Activated CD4-positive, CD25-positive, alpha-beta regulatory T cell (primary cell): ENCODE data around the gene GPX2.

Source experiments
- DNase-seq, 4 experiments: peaks; one replicate each; lab custom pipeline; 2025; lab: John Stamatoyannopoulos, UW

GPX2 gene

DNA sequence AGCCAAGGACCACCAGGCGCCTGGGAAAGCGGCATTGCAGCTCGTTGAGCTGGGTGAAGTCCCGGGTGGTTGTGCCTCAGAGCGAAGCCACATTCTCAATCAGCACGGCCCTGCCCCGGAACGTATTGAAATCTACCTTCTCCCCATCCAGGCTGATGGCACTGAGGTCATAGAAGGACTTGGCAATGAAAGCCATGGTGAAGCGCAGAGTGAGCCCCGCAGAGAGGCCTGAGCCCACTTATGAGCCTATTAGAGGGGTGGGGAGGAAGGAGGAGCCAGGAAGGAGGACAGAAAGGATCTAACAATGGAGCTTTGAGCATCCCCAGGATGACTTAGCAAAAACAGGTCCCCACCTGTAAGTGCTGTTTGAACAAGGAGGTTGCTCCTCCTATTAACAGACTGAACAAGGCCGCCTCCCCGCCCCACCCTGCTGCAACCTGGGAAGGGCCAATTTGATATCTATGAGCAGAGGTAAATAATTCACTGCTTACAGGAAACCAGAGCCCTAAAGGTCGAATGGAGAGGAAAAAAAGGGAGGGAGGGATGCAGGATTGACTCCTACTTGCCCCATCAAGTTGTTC, at the start of gene GPX2:
Gene GPX2 (minus strand): TSS at position 215 of the 581 bp plus-strand sequence. CDS start 19 bp downstream, at position 196.
- DNase-seq: no peak

DNA sequence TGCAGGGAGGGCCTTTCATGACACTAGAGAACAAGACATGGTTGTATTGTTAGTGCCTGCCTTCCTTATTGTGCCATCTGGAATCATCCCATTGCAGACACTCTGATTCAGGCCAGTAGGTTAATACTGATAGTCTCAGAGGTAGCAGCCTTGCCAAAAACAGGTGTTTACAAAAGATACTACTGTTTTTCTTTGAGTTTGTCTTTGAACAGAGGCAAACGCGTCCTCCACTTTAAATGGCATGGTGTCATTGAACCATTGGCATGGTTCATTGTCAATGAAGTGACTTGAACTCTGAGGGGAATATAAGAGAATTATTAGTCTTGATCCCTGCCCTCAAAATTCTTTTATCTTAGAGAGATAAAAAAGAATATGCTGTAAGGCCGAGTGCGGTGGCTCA, 48.4 kb upstream of the GPX2 start:
- DNase-seq: no peak

GRCh38 chr14:64990296-64990695, 47.8 kb upstream of the GPX2 start:
- DNase-seq: no peak

DNA sequence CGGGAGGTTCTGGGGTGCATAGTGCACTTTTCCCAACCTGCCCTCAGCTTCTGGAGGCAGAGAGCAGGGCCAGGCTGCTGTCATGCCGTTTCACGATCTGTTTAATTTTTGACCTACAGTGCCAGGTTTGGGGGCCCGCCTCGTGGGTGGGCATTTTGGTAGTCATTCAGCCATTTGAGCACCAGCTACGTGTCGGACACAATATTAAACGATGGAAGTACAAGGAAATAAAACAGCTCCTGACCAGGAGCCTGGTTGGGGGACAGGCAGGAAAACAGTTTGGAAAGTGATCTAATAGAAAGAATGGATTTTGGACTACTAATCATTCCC, 44.9 kb upstream of the GPX2 start:
- no peak for DNase-seq

- DNase-seq: peak; percentile 78 to 81 (median 80)
Measured at GRCh38 chr14:64986648-64987437, 44.3 kb upstream of the GPX2 start, which contains the start of gene FNTB. FNTB (plus strand) TSS chr14:64986895; CDS start chr14:64986954, 59 bp downstream.

DNA sequence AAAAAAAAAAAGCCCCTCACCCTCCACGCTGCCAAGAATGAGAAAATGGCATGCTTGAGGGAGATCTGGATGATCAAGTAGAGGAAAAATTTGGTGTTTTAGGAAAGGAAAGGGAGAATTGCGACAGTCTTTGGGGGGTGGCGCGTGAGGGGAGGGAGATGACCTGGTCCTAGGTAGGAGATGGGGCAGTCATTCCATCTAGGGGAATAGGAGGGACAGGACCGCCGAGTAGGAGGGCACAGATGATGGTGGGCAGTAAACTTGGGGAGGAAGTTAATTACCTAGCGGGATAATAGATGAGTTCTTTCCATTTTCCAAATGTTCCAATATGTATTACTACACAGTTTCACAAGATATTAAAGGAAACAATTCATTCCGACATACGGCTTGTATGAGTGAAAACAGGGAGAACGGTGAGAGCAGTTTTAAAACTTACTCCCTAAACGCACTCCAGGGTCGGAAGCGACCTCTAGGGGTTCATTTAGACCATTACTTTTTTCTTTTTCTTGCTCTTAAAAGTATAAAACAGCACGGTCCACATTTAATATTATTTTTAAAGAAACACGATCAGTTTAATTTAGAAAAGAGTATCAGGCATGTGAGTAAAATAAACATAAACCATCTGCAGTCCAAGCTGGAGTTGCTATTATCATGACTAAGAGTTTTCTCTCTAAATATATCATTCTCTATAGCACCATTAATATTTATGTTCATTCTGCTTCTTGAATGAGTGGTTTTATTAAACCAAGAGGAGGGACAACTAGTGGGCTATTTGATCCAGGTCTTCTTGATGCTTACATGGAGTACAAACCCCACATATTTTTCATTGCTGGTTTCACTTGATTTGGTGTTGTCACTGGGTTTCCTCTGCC, 41.1 kb upstream of the GPX2 start:
- DNase-seq: no peak

DNA sequence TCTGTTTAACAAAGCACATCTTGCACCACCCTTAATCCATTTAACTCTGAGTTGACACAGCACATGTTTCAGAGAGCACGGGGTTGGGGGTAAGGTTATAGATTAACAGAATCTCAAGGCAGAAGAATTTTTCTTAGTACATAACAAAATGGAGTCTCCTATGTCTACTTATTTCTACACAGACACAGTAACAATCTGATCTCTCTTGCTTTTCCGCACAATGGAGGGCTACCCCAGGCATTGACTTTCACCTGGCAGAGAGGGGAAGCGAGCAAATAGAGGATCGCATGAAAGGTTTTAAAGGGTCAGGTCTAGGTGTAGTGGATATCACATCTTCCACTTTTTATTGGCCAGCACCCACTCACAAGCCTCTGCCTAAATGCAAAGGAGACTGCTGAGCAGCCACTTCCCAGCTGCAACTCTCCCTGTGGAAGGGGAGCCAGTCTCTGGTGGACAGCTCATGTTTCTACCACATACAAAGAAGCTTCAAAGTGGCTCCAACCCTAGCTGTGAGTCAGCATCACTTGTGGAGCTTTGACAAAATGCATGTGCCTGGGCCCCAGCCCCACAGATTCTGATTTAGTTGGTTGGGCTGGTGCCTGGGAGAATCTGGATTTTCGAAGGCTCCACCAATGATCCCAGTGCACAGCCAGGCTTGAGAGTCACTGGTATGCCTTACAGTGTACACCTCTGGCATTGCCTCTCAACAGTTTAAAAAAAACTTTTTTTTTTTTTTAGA, 37.0 kb upstream of the GPX2 start:
- no peak for DNase-seq

GRCh38 chr14:64974563-64974962, 32.0 kb upstream of the GPX2 start:
- no peak for DNase-seq

DNA sequence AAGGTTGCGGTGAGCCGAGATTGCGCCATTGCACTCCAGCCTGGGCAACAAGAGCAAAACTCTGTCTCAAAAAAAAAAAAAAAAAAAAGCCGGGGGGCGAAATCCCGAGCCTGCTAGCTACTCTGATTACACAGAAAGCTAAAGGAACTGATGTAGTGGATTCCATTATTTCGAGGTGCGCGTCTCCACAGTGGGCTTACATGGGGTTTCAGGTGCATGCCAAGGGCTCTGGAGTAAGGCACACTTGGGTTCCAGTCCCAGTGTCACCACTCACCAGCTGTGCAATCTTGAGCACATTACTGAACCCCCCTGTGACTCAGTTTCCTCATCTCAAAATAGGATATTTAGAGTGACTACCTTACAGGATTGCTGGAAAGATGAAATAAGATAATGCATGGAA, 31.3 kb upstream of the GPX2 start:
- no peak for DNase-seq

- DNase-seq: no peak
Measured at GRCh38 chr14:64973026-64973442, 30.5 kb upstream of the GPX2 start.

- no peak for DNase-seq
Measured at GRCh38 chr14:64971943-64972791, 29.6 kb upstream of the GPX2 start, which contains the start of gene RAB15. RAB15 (minus strand) TSS chr14:64972336; CDS start chr14:64972076, 260 bp downstream.

DNA sequence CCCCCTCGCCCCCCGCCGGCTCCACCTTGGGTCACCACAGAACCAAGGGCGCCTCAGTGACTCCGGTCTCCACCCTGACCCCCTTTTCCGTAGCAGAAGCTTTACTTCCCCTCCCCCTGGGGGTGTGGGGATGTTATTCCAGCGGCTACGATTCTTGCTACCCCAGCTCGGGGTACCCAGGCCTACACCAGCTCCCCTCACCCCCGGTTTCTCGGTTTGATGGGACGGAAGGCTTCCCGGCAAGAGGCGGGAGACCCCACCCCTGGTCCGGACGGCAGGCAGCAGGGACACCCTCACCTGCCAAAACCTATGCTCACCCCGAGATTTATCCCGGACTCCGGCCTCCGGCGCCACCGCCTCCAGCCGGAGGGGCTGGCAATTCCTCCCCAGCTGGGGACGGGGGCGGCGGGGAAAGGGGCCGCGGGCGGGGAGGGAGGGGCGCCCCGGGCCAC, 29.0 kb upstream of the GPX2 start:
- no peak for DNase-seq

DNA sequence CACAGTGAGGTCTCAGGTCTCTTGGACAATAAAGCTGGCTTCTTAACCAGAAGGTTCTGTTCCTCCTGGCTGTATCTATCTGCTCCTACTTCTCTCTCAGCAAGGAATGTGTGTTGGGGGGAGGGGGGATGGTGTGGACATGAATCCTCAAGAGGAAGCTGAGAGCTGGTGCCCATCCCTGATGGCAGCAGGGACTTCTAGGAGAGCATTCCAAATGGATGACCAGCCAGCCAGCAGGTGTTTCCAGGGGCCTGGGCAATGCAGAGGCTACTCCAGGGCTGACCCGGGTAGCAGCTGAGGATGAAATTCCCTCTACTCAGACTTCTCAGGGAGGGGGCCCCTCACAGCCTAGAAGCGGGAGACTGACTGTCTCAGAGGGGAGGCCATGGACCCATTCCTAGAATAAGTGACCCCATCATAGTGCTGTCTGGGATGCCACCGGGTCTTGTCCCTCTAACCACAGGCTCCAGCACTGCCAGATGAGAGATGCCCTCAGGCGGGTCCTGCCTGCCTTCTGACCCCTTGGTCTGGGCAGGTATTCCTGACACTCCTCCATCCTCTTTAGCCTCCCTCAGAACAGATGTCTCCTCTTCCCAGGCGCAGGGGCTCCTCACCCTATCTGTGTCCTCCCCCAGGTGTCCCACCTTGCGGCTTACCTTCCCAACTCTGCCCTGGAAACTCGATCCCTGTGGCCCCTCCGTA, 28.4 kb upstream of the GPX2 start:
- DNase-seq: no peak

DNA sequence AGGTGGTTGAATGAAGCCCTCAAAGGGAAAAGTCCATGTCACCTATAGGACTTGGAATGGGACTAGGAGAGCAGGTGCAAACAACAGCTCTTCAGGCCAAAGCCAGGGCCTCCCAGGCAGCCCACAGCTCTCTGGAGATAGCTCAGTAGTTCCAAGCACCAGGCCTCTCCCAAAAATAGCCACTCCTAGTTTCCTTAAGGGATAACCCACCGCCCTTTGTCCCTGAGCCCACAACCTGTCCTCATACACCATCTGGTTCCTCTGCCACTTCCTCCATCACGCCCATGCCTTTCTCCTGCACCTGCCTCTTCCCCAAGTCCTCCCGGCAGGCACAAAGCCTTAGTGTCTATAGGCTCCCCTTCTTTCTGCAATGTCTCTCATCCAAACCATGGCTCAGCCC, 27.5 kb upstream of the GPX2 start:
- no peak for DNase-seq

DNA sequence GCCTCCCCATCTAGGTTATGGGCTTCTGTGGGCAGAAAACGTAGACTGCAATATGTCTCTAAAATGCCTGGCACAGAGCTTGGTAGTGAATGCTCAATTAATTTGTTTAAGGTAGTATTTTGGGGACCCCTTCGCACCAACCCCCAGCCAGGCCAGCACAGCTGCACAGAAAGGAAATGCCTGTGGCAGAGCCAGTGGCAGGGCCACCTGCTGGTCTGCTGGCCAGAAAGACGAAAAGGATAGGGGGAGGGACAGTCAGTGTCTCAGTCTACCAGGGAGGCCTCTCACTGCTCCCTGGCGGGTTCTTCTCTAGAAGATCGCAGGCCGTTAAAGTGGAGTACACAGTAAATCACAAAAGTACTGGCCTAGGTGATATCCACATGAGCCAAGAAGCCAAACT, 26.1 kb upstream of the GPX2 start:
- DNase-seq: no peak

- no peak for DNase-seq
Measured at GRCh38 chr14:64968167-64968566, 25.6 kb upstream of the GPX2 start.

DNA sequence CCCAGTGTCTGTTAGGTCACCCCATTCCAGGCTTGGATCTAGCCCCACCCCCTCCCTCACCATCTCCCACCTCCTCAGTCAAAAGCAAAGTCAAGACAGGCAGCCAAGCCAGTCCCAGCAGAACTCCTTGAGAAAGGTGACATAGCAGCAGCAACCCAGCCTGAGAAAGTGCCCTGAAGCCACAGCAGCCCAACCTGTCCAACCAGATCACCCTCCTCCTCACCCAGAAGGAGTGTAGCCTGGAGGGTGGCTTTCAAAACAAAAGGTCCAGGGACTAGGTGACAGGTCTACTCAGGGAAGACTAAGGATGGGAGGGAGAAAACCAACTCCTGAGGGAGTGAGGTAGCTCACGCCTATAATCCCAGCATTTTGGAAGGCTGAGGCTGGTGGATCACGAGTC, 24.4 kb upstream of the GPX2 start:
- no peak for DNase-seq

DNA sequence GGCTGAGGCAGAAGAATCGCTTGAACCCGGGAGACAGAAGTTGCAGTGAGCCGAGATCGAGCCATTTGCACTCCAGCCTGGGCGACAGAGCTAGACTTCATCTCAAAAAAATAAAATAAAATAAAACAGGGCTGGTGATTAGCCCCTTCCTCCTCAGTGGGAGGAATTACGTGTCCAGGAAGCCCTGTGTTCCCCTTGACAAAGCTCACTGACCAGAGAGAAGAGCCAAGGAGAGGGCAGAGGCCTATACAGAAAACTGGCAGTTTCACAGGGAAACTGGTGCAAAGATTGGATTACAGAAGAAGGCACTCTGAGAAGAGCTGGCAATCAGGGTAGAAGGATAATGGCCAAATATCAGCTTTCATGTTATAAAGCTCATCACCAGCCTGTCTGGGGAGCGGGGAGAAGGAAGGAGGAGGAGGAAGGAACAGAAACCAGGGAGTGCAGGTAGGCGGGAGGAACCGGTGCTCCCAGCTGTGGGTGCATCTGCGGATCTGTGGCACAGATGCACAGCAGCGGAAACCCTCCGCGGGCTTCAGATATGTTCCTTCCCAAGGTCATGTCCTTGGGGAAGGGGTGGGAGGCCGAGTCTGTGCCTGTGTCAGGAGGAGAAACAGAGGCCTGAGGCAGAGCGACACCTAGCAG, 22.9 kb upstream of the GPX2 start:
- no peak for DNase-seq

DNA sequence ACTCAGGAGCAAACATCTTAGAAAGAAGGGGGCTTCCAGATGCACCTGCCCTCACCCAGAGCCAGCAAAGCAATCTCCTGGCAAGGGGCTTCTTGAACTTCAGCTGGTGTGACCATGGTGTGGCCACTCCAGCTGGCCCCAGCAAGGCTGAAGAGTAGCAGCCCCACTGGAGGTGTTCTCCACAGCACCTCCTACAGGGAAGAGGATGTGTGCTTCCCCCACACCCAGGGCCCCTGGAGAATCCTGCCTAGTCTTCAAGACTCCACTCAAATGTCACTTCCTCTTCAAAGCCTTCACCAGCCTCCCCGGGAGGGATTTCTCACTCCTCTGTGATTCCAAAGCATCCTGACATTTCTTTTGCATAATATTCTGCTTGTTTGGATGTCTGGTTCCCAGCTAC, 21.1 kb upstream of the GPX2 start:
- DNase-seq: no peak

- no peak for DNase-seq
Measured at GRCh38 chr14:64960762-64961276, 18.3 kb upstream of the GPX2 start.
